Fibroblast of skin of left quadriceps (primary cell): ENCODE results near the gene SEBOX.
A peak's percentile ranks its signal among the peaks of the same experiment; 100 is the strongest.

Experiments used
- DNase-seq, 2 experiments: peaks; one replicate each; pipeline ENCODE4 v3.0.0-alpha.2; 2013; ENCODE audit warnings: low read depth in 2 of 2

Gene SEBOX

DNA sequence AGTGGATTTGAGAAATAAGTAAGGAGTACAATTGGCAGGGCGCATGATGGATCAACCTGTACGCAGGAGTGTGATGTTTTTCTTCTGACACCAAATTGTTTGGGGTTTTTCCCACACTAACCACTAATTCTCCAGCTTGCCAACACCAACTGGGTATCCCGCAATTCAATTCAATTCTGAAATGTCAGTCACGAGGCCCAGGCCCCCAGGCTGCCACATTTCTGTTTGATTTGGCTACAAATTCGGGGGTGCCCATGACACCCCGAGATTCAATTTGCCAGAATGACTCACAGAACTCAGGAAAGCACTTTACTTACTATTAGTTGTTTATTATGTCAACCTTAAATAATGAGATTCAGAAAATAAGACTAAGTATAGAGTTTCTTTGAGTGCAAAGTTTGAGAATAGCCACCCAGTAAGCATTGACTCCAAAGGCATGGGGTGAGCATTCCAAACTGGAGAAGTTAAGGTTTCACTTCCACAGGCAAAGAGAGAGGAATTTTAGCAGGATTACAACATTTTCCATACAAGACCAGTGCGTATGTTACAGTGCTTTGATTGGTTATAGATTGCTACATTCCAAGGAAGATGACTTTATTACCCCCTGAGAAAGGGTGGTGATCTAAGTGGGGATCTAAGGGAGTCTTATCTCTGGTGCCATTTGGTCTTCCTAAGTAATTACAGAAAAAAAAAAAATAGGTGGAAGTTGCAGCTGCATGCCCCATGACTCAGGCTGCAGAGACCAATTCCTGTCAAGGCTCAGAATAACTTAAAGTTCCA is 29.5 kb upstream of the SEBOX start:
- DNase-seq, result no peak

DNA sequence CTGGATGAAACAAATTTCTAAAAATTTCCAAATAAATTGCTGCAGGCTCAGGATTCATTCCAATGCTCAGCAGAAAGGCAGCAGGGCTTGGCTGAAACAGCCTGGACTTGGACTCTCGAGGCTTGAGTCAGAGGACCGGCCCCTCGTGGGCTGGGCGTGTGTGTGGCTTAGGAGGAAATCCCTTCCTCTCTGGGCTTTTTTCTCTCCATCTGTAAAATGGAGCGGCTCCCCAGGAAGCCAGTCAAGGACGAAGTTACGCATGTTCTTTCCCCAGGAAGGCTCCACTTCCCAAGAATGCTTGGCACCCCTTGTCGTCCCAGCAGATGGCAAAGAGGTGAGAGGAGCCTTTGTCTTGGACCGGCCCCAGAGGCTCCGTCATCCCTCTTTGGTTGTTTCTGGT is 27.5 kb upstream of the SEBOX start:
- DNase-seq, result no peak

GRCh38 chr17:28391401-28391800 is 26.4 kb upstream of the SEBOX start:
- no peak for DNase-seq

DNA sequence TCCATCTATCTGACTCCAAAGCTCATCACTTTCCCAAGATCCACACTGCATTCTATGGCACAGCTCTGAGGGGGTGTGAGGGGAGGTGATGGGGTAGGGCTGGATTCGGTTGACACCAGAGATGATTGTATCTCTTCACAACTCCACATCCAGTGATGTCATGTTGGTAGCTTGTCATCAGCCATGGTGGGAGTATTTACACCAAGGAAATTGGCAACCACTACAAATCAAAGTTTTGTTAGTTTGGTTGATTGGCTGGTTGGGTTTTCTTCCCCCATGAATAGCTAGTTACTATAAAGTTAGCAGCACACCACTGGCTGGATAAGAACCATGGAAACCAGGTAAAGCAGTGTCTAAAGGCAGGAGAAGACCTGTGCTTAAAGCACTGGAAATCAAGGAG is 26.0 kb upstream of the SEBOX start:
- no peak for DNase-seq

GRCh38 chr17:28390563-28390962 is 25.6 kb upstream of the SEBOX start:
- DNase-seq, result no peak

GRCh38 chr17:28390141-28390540 is 25.1 kb upstream of the SEBOX start:
- no peak for DNase-seq

DNA sequence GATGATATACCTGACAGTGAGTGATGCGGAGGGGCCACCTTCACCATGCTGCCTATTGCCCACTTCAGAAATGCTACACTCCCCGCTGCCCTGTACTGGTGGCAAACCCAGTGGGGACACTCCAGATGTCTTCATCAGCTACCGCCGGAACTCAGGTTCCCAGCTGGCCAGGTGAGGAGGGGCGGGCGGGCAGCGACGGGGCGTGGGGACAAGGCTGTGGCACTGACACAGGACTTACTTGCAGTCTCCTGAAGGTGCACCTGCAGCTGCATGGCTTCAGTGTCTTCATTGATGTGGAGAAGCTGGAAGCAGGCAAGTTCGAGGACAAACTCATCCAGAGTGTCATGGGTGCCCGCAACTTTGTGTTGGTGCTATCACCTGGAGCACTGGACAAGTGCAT is 23.1 kb upstream of the SEBOX start:
- DNase-seq, result no peak

GRCh38 chr17:28386391-28386790 is 21.4 kb upstream of the SEBOX start:
- DNase-seq, result no peak

DNA sequence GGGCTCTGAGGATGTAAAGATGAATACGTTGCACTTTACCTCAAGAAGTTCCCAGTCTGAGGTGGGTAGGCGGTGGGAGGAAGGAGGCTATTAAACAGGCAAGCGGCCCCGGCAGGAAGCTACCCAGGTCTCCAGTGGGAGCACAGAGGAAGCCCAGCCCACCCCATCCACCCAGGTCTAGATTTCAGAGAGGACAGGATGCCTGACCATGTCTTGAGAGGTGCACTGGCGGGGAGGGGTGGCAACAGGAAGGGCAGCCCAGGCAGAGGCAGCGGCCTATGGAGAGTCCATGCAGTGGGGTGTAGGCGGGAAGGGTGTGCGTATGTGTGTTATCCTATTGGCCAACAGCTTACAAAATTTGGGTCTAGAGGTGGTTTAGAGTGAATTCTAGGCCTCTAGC is 20.4 kb upstream of the SEBOX start:
- DNase-seq, result no peak

DNA sequence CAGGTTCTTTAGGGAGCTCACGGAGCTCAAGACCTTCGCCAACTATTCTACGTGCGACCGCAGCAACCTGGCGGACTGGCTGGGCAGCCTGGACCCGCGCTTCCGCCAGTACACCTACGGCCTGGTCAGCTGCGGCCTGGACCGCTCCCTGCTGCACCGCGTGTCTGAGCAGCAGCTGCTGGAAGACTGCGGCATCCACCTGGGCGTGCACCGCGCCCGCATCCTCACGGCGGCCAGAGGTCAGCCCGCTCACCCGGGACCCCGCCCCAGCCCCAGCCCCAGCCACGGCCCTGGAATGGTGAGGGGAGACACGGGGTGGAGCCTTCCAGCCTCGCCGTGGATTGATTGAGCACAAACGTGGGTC is 20.0 kb upstream of the SEBOX start:
- no peak for DNase-seq

- DNase-seq, result no peak
Observed at GRCh38 chr17:28384281-28385036, 19.5 kb upstream of the SEBOX start.

GRCh38 chr17:28381141-28381825 is 16.3 kb upstream of the SEBOX start:
- no peak for DNase-seq

GRCh38 chr17:28379814-28380801 is 15.1 kb upstream of the SEBOX start:
- no peak for DNase-seq

DNA sequence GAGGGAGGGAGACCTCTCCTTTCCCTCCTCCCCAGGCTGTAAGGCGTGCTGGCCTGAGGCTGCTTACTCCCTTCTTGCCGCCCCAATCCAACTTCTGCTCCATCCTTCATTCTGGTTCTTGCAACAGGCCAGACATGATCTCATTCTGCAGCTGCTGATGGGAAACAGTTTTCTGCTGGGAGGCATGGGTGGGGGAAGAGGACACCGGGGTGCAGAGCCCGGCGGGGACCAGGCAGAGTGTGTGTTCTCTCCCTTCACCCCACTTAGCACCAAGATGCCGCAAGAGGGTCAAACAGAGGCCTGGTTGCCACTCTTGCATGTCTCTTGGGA is 7.9 kb upstream of the SEBOX start:
- DNase-seq, result no peak

DNA sequence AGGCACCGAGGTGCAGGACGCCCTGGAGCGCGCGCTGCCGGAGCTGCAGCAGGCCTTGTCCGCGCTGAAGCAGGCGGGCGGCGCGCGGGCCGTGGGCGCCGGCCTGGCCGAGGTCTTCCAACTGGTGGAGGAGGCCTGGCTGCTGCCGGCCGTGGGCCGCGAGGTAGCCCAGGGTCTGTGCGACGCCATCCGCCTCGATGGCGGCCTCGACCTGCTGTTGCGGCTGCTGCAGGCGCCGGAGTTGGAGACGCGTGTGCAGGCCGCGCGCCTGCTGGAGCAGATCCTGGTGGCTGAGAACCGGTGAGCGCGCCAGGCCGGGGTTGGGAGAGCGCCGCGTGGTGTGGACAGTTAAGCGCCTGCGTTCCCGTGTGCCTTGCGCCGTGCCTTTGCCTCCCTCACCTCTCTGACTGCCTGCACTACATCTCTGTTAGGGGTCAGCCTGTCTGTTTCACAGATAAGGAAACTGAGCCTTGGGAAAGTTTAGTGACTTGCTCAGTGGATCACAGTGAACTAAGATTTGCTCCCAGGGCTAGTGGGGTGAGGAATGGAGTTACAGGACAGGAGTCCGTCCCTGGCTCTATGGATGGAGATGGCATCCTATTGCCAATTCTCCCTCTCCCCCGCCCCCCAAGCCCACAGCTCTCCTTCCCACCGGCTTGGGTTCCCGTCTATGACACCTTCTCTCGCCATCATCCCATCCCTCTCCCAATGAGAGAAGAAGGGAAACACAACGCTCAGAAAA is 7.4 kb upstream of the SEBOX start:
- DNase-seq, result no peak

GRCh38 chr17:28371245-28372202 is 6.5 kb upstream of the SEBOX start, which contains the start of gene SARM1:
TSS of gene SARM1 (plus strand) at chr17:28371694. CDS start at chr17:28372033, 339 bp downstream.
- peak; percentile 84 to 85 for DNase-seq

- DNase-seq, result no peak
Observed at GRCh38 chr17:28370744-28371103, 5.7 kb upstream of the SEBOX start.

GRCh38 chr17:28370035-28370743 is 5.2 kb upstream of the SEBOX start, which contains the start of gene VTN:
TSS of gene VTN (minus strand) at chr17:28370307. CDS start at chr17:28370203, 104 bp downstream.
- no peak for DNase-seq

GRCh38 chr17:28369684-28370034 is 4.7 kb upstream of the SEBOX start:
- no peak for DNase-seq
